Right atrium auricular region (tissue), 2 donors: ENCODE measurements around the gene EFNA1. TPM values are rescaled to one million over a fixed set of nuclear protein-coding genes. Genes with fewer than 3 reads are reported as not detected.

Source experiments
- DNase-seq: peaks from one replicate; pipeline ENCODE4 v3.0.0-alpha.2; 2019; ENCODE audit warnings: low spot score
- H3K27ac ChIP-seq, 2 donors: fragments of 200-600 bp; sonication (generic); 1 replicate in 1 of 2; 2 replicates in 1 of 2; pipeline ENCODE4 v1.5.1; 2016 to 2019
- H3K27me3 ChIP-seq, 2 donors: fragments of 200-600 bp; sonication (generic); one replicate each; pipeline versions ENCODE4 v1.5.1 to v1.6.0; 2017 to 2019
- H3K36me3 ChIP-seq: fragments of 200-600 bp; sonication (generic); one replicate; pipeline ENCODE4 v1.5.1; 2016
- H3K4me1 ChIP-seq, 2 donors: fragments of 200-600 bp; sonication (generic); one replicate each; pipeline versions ENCODE4 v1.5.1 to v1.6.0; 2017 to 2019
- H3K4me3 ChIP-seq, 2 donors: fragments of 200-600 bp; sonication (generic); 1 replicate in 1 of 2; 2 replicates in 1 of 2; pipeline ENCODE4 v1.5.1; 2017 to 2019; ENCODE audit warnings: mild to moderate bottlenecking in 1 of 2, moderate library complexity in 1 of 2
- H3K9me3 ChIP-seq, 2 donors: fragments of 200-600 bp; sonication (generic); one replicate each; pipeline ENCODE4 v1.5.1; 2019
- total RNA-seq, 2 donors: library from RNA; depleted of rRNA; stranded (reverse); fragments of >200 nt; gene quantifications; one replicate each; pipeline ENCODE4 v1.1.0, GENCODE V29; 2016
- TF ChIP-seq, protein P1 (sequence below), 2 donors: fragments of 200-600 bp; sonication (generic); IDR thresholded peaks; one replicate each; pipeline ENCODE4 v1.5.1; 2019; ENCODE audit warnings: antibody characterized with exemption in 2 of 2

EFNA1 gene
- total RNA-seq, 2 donors from 2014 or later: 24.8 to 41.4 TPM

DNA sequence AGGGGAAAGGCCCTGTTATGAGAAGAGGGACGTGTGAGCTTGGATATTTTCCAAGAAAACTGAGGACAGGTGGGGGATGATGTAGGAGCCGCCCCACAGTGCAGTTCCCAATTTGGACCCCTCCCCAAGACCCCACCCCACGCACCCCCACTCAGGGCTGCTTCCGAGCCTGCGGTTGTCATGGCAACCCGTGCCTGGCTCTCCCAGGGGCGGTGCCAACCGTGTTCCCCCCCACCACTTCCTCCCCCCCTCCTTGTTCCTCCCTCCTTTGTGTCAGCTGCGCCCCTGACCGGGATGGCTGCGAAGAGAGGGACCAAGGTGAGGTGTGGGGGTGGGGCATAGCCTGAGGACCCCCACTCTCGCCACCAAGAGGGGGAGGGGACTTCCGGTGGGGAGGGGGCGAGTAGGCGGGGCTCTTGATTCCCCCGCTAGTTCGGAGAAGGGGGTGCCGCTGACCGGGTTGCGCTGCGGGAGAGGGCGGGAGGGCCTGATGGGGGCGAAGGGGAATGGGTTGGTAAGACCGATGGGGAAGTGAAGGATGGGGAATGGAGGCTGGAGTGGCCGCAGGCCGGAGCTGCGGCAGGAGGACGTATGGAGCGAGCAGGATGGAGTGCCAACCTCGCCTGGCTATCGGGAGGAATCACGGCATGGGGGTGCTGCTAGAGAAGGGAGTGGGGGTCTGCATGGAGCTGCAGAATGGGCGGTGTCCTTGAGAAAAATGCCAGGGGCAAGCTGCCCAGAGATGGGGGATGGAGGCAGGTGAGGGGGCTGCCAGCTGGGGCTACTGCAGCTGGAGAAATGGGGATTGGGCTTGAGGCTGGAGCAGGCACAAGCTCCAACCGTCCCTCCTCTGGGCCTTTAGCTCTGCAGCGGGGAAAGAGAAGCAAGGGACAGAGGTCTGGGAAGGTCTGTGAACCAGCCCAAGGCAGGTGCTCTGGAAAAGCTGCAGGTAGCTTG lies 46.9 kb downstream of the EFNA1 start:
- H3K9me3 ChIP-seq: no peaks in the 10 kb centered on the region
- DNase-seq: peak; percentile 57
- peaks cover 0 to 8% of the 10 kb centered on the region in 2 donors for H3K27me3 ChIP-seq
- TF ChIP-seq, protein P1, sequence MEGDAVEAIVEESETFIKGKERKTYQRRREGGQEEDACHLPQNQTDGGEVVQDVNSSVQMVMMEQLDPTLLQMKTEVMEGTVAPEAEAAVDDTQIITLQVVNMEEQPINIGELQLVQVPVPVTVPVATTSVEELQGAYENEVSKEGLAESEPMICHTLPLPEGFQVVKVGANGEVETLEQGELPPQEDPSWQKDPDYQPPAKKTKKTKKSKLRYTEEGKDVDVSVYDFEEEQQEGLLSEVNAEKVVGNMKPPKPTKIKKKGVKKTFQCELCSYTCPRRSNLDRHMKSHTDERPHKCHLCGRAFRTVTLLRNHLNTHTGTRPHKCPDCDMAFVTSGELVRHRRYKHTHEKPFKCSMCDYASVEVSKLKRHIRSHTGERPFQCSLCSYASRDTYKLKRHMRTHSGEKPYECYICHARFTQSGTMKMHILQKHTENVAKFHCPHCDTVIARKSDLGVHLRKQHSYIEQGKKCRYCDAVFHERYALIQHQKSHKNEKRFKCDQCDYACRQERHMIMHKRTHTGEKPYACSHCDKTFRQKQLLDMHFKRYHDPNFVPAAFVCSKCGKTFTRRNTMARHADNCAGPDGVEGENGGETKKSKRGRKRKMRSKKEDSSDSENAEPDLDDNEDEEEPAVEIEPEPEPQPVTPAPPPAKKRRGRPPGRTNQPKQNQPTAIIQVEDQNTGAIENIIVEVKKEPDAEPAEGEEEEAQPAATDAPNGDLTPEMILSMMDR (IDR thresholded peaks at IDR 0.05): no peak
- peaks cover 0 to 27% of the 10 kb centered on the region in 2 donors for H3K4me1 ChIP-seq
- no peak overlapping the region for H3K27ac ChIP-seq
- peak overlapping the region in 1 of 2 donors; percentile 88 for H3K4me3 ChIP-seq
- peaks cover 6% of the 10 kb centered on the region for H3K36me3 ChIP-seq

DNA sequence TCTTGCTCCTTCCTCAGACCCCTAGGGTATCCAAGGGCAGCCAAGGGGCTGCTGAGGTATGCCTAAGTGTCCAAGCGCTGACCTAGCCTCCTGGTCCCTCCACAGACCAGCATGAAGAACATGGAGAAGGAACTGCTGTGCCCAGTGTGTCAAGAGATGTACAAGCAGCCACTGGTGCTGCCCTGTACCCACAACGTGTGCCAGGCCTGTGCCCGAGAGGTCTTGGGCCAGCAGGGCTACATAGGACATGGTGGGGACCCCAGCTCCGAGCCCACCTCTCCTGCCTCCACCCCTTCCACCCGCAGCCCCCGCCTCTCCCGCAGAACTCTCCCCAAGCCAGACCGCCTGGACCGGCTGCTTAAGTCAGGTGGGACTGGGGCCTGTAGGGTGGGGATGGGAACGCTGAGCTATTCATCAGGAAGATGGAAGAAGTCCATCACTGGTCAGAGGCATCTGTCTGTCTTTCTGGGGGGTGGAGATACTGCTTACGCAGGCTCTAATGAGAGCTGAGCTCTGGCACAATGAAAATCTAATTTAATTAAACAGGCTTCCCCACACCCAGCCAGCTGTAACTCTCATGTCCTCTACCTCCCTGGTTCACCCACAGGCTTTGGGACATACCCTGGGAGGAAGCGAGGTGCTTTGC lies 47.7 kb downstream of the EFNA1 start:
- H3K27me3 ChIP-seq: peaks cover 0 to 8% of the 10 kb centered on the region in 2 donors
- H3K4me1 ChIP-seq: peaks cover 0 to 27% of the 10 kb centered on the region in 2 donors
- no peak overlapping the region for H3K27ac ChIP-seq
- TF ChIP-seq, protein P1 (IDR thresholded peaks at IDR 0.05): no peak
- no peak for DNase-seq
- no peaks in the 10 kb centered on the region for H3K36me3 ChIP-seq
- H3K4me3 ChIP-seq: no peak overlapping the region
- no peaks in the 10 kb centered on the region for H3K9me3 ChIP-seq

- Histone ChIP-seq H3K27me3 (peaks cover 0 to 8% of the 10 kb centered on the region in 2 donors), H3K4me1 (peaks cover 0 to 27% of the 10 kb centered on the region in 2 donors), H3K9me3 (no peaks in the 10 kb centered on the region)
Observed at GRCh38 chr1:155175927-155176371, 48.3 kb downstream of the EFNA1 start.

DNA sequence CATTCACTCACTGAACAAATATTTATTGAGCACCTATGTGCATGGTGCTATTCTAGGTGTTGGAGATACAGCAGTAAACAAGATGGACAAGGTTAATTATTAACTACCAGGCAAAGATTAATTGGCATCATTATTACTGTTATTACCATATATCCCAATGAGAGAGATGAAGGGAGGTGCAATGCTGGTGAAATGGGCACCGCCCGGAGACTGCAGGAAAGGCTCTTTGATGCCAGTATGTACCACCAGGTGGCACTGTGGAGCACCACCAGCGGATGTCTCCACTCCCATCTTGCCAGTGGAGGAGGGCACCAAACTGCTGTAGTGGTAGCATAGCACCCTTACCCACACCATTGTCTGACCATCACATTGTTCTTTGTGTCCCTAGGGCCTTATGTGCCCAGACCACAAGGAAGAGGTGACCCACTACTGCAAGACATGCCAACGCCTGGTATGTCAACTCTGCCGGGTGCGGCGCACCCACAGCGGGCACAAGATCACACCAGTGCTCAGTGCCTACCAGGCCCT lies 48.9 kb downstream of the EFNA1 start:
- no peak overlapping the region for H3K4me3 ChIP-seq
- H3K27me3 ChIP-seq: peaks cover 0 to 8% of the 10 kb centered on the region in 2 donors
- H3K4me1 ChIP-seq: peaks cover 0 to 27% of the 10 kb centered on the region in 2 donors
- no peaks in the 10 kb centered on the region for H3K36me3 ChIP-seq
- no peaks in the 10 kb centered on the region for H3K9me3 ChIP-seq
- TF ChIP-seq, protein P1 (IDR thresholded peaks at IDR 0.05): peak; percentile 78 to 95
- peak; percentile 87 for DNase-seq
- no peak overlapping the region for H3K27ac ChIP-seq

More at GRCh38 chr1:155175927-155176371, 48.3 kb downstream of the EFNA1 start:
- no peaks in the 10 kb centered on the region for H3K36me3 ChIP-seq
- TF ChIP-seq, protein P1 (IDR thresholded peaks at IDR 0.05): no peak
- DNase-seq: no peak
- no peak overlapping the region for H3K4me3 ChIP-seq
- no peak overlapping the region for H3K27ac ChIP-seq

- H3K36me3 ChIP-seq: no peaks in the 10 kb centered on the region
- peaks cover 0 to 20% of the 10 kb centered on the region in 2 donors for H3K4me1 ChIP-seq
- DNase-seq: no peak
- H3K27me3 ChIP-seq: peaks cover 0 to 8% of the 10 kb centered on the region in 2 donors
- TF ChIP-seq, protein P1 (IDR thresholded peaks at IDR 0.05): no peak
- H3K9me3 ChIP-seq: no peaks in the 10 kb centered on the region
- H3K27ac ChIP-seq: no peak overlapping the region
- no peak overlapping the region for H3K4me3 ChIP-seq
Observed at GRCh38 chr1:155177192-155177917, 49.7 kb downstream of the EFNA1 start.
